GM15510 (cell line): Measurements from ENCODE around the gene FMN2.

Experiments used
- POLR2A ChIP-seq: IDR thresholded peaks from 3 replicates; pipeline ENCODE4 v1.6.1; 2011; ENCODE audit warnings: borderline replicate concordance; ENCODE audit not compliant: insufficient read length; ENCODE audit errors: extremely low read depth

FMN2 gene

GRCh38 chr1:240362046-240362445, 270.4 kb downstream of the FMN2 start:
- no peak for TF ChIP-seq POLR2A

- TF ChIP-seq POLR2A = no peak
Observed at GRCh38 chr1:240362826-240363225, 271.1 kb downstream of the FMN2 start.

- no peak for TF ChIP-seq POLR2A
Observed at GRCh38 chr1:240363315-240363714, 271.6 kb downstream of the FMN2 start.

GRCh38 chr1:240363914-240364313, 272.2 kb downstream of the FMN2 start:
- no peak for TF ChIP-seq POLR2A

- no peak for TF ChIP-seq POLR2A
Observed at GRCh38 chr1:240366636-240367035, 275.0 kb downstream of the FMN2 start.

GRCh38 chr1:240385551-240385950, 293.9 kb downstream of the FMN2 start:
- TF ChIP-seq POLR2A = no peak

GRCh38 chr1:240385985-240386978, 294.6 kb downstream of the FMN2 start:
- TF ChIP-seq POLR2A = no peak

GRCh38 chr1:240387051-240387450, 295.4 kb downstream of the FMN2 start:
- no peak for TF ChIP-seq POLR2A

GRCh38 chr1:240391660-240392260, 300.1 kb downstream of the FMN2 start:
- no peak for TF ChIP-seq POLR2A

- TF ChIP-seq POLR2A = no peak
Observed at GRCh38 chr1:240394353-240394752, 302.7 kb downstream of the FMN2 start.

GRCh38 chr1:240395336-240395735, 303.7 kb downstream of the FMN2 start:
- TF ChIP-seq POLR2A = no peak

- TF ChIP-seq POLR2A = no peak
Observed at GRCh38 chr1:240399381-240399780, 307.7 kb downstream of the FMN2 start.

- TF ChIP-seq POLR2A = no peak
Observed at GRCh38 chr1:240401731-240402130, 310.0 kb downstream of the FMN2 start.

- TF ChIP-seq POLR2A = no peak
Observed at GRCh38 chr1:240402326-240402725, 310.6 kb downstream of the FMN2 start.

- TF ChIP-seq POLR2A = no peak
Observed at GRCh38 chr1:240404286-240404685, 312.6 kb downstream of the FMN2 start.

- no peak for TF ChIP-seq POLR2A
Observed at GRCh38 chr1:240405751-240406150, 314.1 kb downstream of the FMN2 start.

- TF ChIP-seq POLR2A = no peak
Observed at GRCh38 chr1:240407407-240407806, 315.7 kb downstream of the FMN2 start.

GRCh38 chr1:240409615-240410014, 317.9 kb downstream of the FMN2 start:
- TF ChIP-seq POLR2A = no peak
